Liver (tissue), 3 donors: ENCODE measurements around the gene CPEB1.

Experiments
- FOXA2 ChIP-seq: IDR thresholded peaks from 2 replicates; pipeline ENCODE4 v1.6.1; 2016; ENCODE audit warnings: antibody characterized with exemption
- GABPA ChIP-seq, 2 donors: IDR thresholded peaks in 1 of 2; conservative IDR thresholded peaks in 1 of 2; 2 replicates each; pipeline ENCODE4 v1.6.1; 2016; ENCODE audit warnings: antibody characterized with exemption in 2 of 2, mild to moderate bottlenecking in 1 of 2, moderate library complexity in 1 of 2
- HNF4A ChIP-seq, 2 donors: conservative IDR thresholded peaks; 2 replicates each; pipeline ENCODE4 v1.6.1; 2016; ENCODE audit warnings: antibody characterized with exemption in 2 of 2, mild to moderate bottlenecking in 2 of 2
- JUND ChIP-seq, 2 donors: IDR thresholded peaks; 2 replicates each; pipeline ENCODE4 v1.6.1; 2016; ENCODE audit warnings: antibody characterized with exemption in 2 of 2
- NR2F2 ChIP-seq: IDR thresholded peaks from 2 replicates; pipeline ENCODE4 v1.6.1; 2016; ENCODE audit warnings: antibody characterized with exemption
- RAD21 ChIP-seq, 2 donors: IDR thresholded peaks; 2 replicates each; pipeline ENCODE4 v1.6.1; 2016; ENCODE audit warnings: antibody characterized with exemption in 2 of 2, mild to moderate bottlenecking in 2 of 2
- REST ChIP-seq: IDR thresholded peaks from 2 replicates; pipeline ENCODE4 v1.6.1; 2016; ENCODE audit warnings: antibody characterized with exemption, mild to moderate bottlenecking
- SP1 ChIP-seq: IDR thresholded peaks from 2 replicates; pipeline ENCODE4 v1.6.1; 2018; ENCODE audit warnings: antibody characterized with exemption, mild to moderate bottlenecking
- TAF1 ChIP-seq: conservative IDR thresholded peaks from 2 replicates; pipeline ENCODE4 v1.6.1; 2016; ENCODE audit warnings: antibody characterized with exemption, mild to moderate bottlenecking
- ZBTB33 ChIP-seq: IDR thresholded peaks from 2 replicates; pipeline ENCODE4 v1.6.1; 2016; ENCODE audit warnings: antibody characterized with exemption
- TF ChIP-seq, protein P1 (sequence below): fragments of 150-350 bp; IDR thresholded peaks from 2 replicates; pipeline ENCODE4 v1.5.1; 2017; ENCODE audit warnings: improper control_type of control experiment, low read depth, low read length; ENCODE audit not compliant: missing input control
- TF ChIP-seq, protein P2 (sequence below): IDR thresholded peaks from 2 replicates; pipeline ENCODE4 v1.6.1; 2016; ENCODE audit warnings: antibody characterized with exemption
- TF ChIP-seq, protein P3 (sequence below): IDR thresholded peaks from 2 replicates; pipeline ENCODE4 v1.6.1; 2016; ENCODE audit warnings: antibody characterized with exemption
- donor health status: healthy.
- donor health status: healthy.

DNA sequence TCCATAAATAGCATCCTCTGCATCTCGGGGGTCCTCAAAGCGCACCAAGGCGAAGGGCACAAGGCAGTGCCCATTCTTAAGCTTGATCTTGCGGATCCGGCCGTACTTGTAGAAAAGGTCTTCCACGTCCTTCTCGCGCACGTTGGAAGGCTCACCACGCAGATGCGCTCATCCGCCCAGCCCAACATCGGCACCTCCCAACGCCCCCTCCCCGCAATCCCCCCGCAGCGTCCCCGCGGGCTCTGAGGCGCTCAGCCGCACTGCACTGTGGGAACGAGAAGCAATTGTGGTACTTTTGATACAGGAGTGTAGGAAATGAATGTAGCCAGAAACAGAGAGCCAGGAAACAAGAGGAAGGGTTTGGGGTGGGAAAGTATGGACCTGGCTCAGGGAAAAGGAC, 45.0 kb upstream of the CPEB1 start:
- no peak for TF ChIP-seq REST
- no peak for TF ChIP-seq RAD21 (IDR thresholded peaks at IDR 0.05)
- TF ChIP-seq, protein P1, sequence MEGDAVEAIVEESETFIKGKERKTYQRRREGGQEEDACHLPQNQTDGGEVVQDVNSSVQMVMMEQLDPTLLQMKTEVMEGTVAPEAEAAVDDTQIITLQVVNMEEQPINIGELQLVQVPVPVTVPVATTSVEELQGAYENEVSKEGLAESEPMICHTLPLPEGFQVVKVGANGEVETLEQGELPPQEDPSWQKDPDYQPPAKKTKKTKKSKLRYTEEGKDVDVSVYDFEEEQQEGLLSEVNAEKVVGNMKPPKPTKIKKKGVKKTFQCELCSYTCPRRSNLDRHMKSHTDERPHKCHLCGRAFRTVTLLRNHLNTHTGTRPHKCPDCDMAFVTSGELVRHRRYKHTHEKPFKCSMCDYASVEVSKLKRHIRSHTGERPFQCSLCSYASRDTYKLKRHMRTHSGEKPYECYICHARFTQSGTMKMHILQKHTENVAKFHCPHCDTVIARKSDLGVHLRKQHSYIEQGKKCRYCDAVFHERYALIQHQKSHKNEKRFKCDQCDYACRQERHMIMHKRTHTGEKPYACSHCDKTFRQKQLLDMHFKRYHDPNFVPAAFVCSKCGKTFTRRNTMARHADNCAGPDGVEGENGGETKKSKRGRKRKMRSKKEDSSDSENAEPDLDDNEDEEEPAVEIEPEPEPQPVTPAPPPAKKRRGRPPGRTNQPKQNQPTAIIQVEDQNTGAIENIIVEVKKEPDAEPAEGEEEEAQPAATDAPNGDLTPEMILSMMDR: no peak
- TF ChIP-seq TAF1: no peak
- no peak for TF ChIP-seq SP1
- no peak for TF ChIP-seq GABPA (IDR thresholded peaks at IDR 0.05 in 1 of 2, conservative IDR thresholded peaks at IDR 0.05 in 1 of 2)
- TF ChIP-seq JUND (IDR thresholded peaks at IDR 0.05): no peak
- TF ChIP-seq, protein P2, sequence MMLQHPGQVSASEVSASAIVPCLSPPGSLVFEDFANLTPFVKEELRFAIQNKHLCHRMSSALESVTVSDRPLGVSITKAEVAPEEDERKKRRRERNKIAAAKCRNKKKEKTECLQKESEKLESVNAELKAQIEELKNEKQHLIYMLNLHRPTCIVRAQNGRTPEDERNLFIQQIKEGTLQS: no peak
- no peak for TF ChIP-seq HNF4A (conservative IDR thresholded peaks at IDR 0.05)
- no peak for TF ChIP-seq ZBTB33
- TF ChIP-seq, protein P3, sequence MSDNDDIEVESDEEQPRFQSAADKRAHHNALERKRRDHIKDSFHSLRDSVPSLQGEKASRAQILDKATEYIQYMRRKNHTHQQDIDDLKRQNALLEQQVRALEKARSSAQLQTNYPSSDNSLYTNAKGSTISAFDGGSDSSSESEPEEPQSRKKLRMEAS: no peak
- no peak for TF ChIP-seq FOXA2
- TF ChIP-seq NR2F2: no peak
